HG03095 (cell line): ENCODE data around the gene TNFRSF13B.
"Not testable (repeated sequence)": the region's sequence is repeated elsewhere in the genome, so short reads cannot be mapped to it uniquely, and the experiment has no call there.

Source experiments
- ATAC-seq: cut with Tn5 transposase; IDR thresholded peaks from one replicate; pipeline ENCODE4 v1.9.1; 2021; ENCODE audit warnings: moderate library complexity; ENCODE audit not compliant: unreplicated experiment

TNFRSF13B gene

GRCh38 chr17:16927641-16928321, 44.1 kb downstream of the TNFRSF13B start:
- ATAC-seq = no peak

- ATAC-seq = no peak
Measured at GRCh38 chr17:16926571-16927451, 45.1 kb downstream of the TNFRSF13B start.

GRCh38 chr17:16926061-16926511, 45.8 kb downstream of the TNFRSF13B start:
- ATAC-seq = no peak

GRCh38 chr17:16925461-16926060, 46.4 kb downstream of the TNFRSF13B start:
- ATAC-seq = no peak

GRCh38 chr17:16924696-16925440, 47.0 kb downstream of the TNFRSF13B start:
- ATAC-seq = no peak

GRCh38 chr17:16923904-16924695, 47.8 kb downstream of the TNFRSF13B start:
- no peak for ATAC-seq

GRCh38 chr17:16923097-16923903, 48.6 kb downstream of the TNFRSF13B start:
- no peak for ATAC-seq

- no peak for ATAC-seq
Measured at GRCh38 chr17:16922386-16923096, 49.4 kb downstream of the TNFRSF13B start.

- ATAC-seq = not testable (repeated sequence)
Measured at GRCh38 chr17:16921451-16921850, 50.5 kb downstream of the TNFRSF13B start.

GRCh38 chr17:16920628-16921020, 51.3 kb downstream of the TNFRSF13B start:
- no peak for ATAC-seq

GRCh38 chr17:16919663-16920627, 52.0 kb downstream of the TNFRSF13B start:
- no peak for ATAC-seq

GRCh38 chr17:16918443-16918842, 53.5 kb downstream of the TNFRSF13B start:
- no peak for ATAC-seq

- ATAC-seq = no peak
Measured at GRCh38 chr17:16917671-16918394, 54.1 kb downstream of the TNFRSF13B start.

GRCh38 chr17:16916557-16916920, 55.4 kb downstream of the TNFRSF13B start:
- ATAC-seq = no peak

GRCh38 chr17:16915752-16916556, 56.0 kb downstream of the TNFRSF13B start:
- no peak for ATAC-seq

- no peak for ATAC-seq
Measured at GRCh38 chr17:16913463-16913862, 58.5 kb downstream of the TNFRSF13B start.
